Measurements from ENCODE around the gene RASAL3.

The RASAL3 gene

DNA sequence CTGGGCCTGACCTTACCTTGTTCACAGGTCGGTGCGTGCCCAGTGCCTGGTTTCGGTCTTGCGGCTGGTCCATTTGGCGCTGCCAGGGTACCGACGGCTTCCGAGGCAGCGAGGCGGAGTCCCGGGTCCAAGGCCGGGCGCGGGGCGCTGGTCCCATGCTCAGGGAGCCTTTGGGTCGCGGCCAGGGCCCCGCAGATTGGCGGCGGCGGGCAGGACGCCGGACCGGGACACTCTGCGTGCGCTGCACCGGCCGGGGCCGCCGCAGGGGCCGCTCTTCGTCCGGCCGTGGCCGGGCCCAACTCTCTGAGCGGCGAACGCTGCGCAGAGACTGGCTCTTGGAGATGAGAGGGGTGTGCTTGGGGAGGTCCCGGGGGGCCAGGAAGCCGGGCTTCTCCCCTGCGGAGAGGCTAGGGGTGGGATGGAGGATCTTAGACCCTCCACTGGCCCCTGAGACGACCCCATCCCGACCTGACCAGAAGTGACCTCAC, 11.2 kb downstream of the RASAL3 start:
- H3K4me3 ChIP-seq (ENCODE audit: low read depth, low read length), result peak overlapping the region; percentile 30
- TF ChIP-seq, protein P1, sequence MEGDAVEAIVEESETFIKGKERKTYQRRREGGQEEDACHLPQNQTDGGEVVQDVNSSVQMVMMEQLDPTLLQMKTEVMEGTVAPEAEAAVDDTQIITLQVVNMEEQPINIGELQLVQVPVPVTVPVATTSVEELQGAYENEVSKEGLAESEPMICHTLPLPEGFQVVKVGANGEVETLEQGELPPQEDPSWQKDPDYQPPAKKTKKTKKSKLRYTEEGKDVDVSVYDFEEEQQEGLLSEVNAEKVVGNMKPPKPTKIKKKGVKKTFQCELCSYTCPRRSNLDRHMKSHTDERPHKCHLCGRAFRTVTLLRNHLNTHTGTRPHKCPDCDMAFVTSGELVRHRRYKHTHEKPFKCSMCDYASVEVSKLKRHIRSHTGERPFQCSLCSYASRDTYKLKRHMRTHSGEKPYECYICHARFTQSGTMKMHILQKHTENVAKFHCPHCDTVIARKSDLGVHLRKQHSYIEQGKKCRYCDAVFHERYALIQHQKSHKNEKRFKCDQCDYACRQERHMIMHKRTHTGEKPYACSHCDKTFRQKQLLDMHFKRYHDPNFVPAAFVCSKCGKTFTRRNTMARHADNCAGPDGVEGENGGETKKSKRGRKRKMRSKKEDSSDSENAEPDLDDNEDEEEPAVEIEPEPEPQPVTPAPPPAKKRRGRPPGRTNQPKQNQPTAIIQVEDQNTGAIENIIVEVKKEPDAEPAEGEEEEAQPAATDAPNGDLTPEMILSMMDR (IDR thresholded peaks at IDR 0.05; ENCODE audit: low read depth, low read length), result no peak
- in situ Hi-C loops (cut with HindIII; ENCODE audit: low sequenced_read_pairs), result no loop called here
- no peak for DNase-seq (ENCODE audit: low read depth, low spot score)

DNA sequence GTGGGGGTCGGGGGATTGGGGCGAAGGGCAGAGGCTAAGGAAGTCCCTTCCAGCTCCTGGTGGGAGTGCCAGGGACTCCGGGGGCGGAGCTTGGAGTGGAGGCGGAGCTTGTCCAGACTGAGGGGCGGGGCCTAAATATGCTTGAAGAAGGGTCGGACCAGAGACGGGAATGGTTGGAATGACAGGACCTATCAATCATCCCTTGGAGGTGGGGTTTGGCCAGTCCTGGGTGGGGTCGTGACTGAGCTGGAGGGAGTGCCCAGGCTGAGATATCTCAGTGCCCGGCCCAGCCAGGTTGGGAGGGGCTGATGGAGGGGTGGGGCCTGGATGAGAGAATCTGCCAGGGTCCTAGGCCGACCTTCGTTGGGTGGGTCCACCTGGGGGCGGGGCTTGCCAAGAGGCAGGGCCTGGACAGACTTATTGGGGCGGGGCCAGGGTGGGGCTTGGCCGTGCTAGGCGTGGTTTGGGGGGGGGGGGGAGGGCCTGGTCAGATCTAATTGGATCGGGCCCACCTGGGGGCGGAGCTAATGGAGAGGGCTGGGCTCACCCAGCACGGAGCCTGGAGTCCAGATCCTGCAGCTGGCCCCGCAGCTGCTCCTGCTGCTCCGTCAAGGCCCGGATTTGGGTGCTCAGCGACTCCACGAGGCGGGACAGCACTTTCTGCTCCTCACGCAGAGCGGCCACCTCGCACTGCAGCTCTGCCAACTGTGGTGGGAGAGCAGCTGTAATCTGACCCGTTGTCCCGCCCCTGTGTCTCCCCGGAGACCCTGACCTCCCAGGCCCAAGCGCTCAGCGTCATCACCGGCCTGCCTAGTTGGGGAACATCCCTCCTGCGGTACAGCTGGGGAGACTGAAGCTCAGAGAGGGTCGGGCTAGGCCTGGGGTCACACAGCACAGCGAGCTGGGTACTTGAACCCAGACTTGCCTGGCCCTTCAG, 12.0 kb downstream of the RASAL3 start:
- in situ Hi-C loops (cut with HindIII; ENCODE audit: low sequenced_read_pairs), result no loop called here
- TF ChIP-seq, protein P1 (IDR thresholded peaks at IDR 0.05; ENCODE audit: low read depth, low read length), result no peak
- DNase-seq (ENCODE audit: low read depth, low spot score), result peak; percentile 82
- peak overlapping the region; percentile 30 for H3K4me3 ChIP-seq (ENCODE audit: low read depth, low read length)

DNA sequence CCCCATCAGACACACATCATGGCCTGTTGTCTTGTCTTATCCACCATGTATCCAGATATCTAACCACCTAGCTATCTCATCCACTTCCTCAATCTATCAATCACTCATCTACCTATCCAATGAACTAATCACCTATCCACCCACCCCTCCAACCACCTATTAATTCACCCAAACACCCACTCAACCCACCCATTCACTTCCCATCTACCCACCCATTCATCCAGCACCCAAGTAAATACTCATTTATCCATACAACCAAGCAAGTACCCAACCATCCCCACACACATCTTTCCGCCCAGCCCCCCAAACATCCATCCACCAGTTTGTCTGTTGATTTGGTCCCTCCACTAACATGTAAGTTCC, 13.8 kb downstream of the RASAL3 start:
- no peak for DNase-seq (ENCODE audit: low read depth, low spot score)
- TF ChIP-seq, protein P1 (IDR thresholded peaks at IDR 0.05; ENCODE audit: low read depth, low read length), result no peak
- H3K4me3 ChIP-seq (ENCODE audit: low read depth, low read length), result no peak overlapping the region
- in situ Hi-C loops (cut with HindIII; ENCODE audit: low sequenced_read_pairs), result no loop called here

DNA sequence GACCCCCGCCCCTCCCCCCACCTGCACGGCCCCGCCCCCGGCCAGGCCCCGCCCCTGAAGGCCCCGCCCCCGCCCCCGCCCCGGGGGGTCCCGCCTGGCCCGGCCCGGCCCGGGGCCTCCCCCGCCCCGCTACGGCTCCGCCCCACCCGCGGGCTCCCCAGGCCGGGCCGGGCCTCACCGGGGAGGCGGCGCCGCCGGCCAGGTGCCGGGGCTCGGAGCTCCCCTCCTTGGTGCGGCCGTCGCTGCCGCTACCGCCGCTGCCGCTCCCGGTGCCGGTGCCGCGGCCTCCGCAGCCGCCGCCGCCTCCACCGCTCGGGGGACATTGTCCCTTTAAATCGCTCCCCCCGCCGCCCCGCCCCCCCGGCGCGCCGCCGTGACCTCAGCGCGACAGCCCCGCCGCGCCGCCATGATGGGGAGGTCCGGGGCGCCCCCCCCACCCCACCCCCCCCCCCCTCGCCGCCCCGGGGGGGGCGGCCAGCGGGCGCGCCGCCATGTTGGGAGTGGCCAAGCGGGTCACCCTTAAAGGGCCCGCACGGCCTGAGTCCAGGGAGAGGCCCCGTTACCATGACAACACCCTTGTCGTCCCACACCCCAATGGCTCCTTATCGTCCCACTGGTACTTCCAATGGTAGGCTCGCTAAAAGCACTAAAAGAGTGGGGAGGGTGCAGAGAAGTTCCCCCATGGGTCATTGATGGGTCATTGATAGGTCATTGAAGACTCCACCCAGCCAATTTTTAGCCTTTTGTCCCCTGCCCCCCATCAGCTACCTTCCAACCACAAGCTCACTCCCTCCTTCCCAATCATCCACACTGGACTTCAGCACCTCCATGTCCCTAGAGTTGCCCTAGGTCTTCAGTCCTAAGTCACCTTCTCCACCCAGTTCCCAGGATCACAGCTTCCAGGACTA, 14.5 kb downstream of the RASAL3 start, which contains the start of gene WIZ:
Gene WIZ, minus strand, starts transcription at position 337 of the 908 bp plus-strand sequence. CDS start 1,649 bp downstream, outside the sequence.
- H3K4me3 ChIP-seq (ENCODE audit: low read depth, low read length), result peak within 1 kb of the TSS; percentile 57
- TF ChIP-seq, protein P1 (IDR thresholded peaks at IDR 0.05; ENCODE audit: low read depth, low read length), result no peak
- peak; percentile 74 for DNase-seq (ENCODE audit: low read depth, low spot score)
- in situ Hi-C loops (cut with HindIII; ENCODE audit: low sequenced_read_pairs), result no loop called here

DNA sequence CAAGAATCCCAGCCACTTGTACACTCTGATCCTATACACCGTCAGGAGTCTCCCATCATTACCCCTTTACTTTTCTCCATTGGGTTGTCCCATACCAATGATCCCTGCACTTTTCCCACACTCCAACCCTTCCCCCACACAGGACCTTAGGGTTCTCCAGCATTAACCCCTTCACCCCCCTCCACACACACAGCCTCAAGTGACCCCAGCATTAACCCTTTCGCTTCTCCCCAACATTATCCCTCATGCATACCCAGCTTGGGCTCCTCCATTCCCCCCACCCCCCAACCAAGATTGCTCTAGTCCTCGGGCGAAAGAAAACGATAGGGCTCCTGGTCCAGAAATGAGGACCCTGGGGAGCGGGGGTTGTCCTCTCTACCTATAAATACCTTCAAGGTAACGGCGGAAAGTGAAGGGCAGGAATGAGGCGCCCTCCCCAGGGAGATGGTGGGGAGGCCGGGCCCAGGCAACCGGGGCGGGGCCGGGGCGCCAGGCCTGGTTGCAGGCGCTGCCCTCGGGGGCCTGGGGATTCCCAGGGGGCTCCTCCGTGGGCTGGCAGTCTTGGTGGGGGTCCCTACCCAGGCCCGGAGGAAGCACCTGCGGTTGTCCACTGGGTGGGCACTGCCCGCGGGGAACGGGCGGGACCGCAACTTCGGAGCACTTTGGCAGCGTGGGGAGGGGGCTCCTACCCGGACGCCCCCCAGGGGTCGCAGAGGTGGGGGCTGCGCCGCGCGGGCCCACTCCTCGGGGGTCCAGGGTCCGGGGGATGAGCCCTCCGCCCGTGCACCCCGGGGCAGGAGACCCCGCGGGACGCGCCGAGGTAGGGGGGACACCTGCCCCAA, 15.3 kb downstream of the RASAL3 start:
- in situ Hi-C loops (cut with HindIII; ENCODE audit: low sequenced_read_pairs), result no loop called here

More for the DNA sequence above, 15.3 kb downstream of the RASAL3 start:
- peak overlapping the region; percentile 57 for H3K4me3 ChIP-seq (ENCODE audit: low read depth, low read length)
- no peak for DNase-seq (ENCODE audit: low read depth, low spot score)
- TF ChIP-seq, protein P1 (IDR thresholded peaks at IDR 0.05; ENCODE audit: low read depth, low read length), result no peak

Measured in astrocyte of the spinal cord (primary cell).